ENCODE results near the gene PRKCE. TPM values are rescaled to one million over a fixed set of nuclear protein-coding genes. Genes with fewer than 3 reads are reported as not detected.

Gene PRKCE
- total and polyA plus RNA-seq, 2 of the 8 experiments (the other 6 are each of a cell fraction or from before 2014, with no cell fraction given): 0.54 to 2.1 TPM

GRCh38 chr2:45806563-45807358 is 155.3 kb downstream of the PRKCE start (continued):
- TF ChIP-seq RXRA (IDR thresholded peaks at IDR 0.05; ENCODE audit: insufficient read depth, low read depth, low read length) (no peak), SRF (IDR thresholded peaks at IDR 0.05; ENCODE audit: low read depth, low read length) (no peak), SIRT6 (IDR thresholded peaks at IDR 0.05; ENCODE audit: low read length) (no peak), FOSL1 (IDR thresholded peaks at IDR 0.05; ENCODE audit: insufficient read depth, low read depth, low read length) (no peak), BACH1 (IDR thresholded peaks at IDR 0.05; ENCODE audit: low read length) (no peak), TBP (IDR thresholded peaks at IDR 0.05; ENCODE audit: low read depth, low read length) (no peak), JUN (IDR thresholded peaks at IDR 0.05; ENCODE audit: low read depth, low read length) (no peak), CEBPB (IDR thresholded peaks at IDR 0.05; ENCODE audit: low read depth, low read length) (no peak)
